Subcutaneous adipose tissue (tissue), 4 donors: ENCODE results near the gene PICALM. TPM values are rescaled to one million over a fixed set of nuclear protein-coding genes. Genes with fewer than 3 reads are reported as not detected.

Experiments used
- total RNA-seq, 4 donors: library from RNA; depleted of rRNA; stranded (reverse); fragments of >200 nt; gene quantifications; one replicate each; pipeline ENCODE4 v1.1.0, GENCODE V29; 2016
- TF ChIP-seq, protein P1 (sequence below): fragments of 450-650 bp; IDR thresholded peaks from one replicate; pipeline ENCODE4 v1.5.1; 2016; ENCODE audit warnings: low read depth, mild to moderate bottlenecking, control low read depth, antibody characterized with exemption, moderate library complexity

The PICALM gene
- total RNA-seq, 4 donors from 2014 or later = 345 to 758 (median 413) TPM

DNA sequence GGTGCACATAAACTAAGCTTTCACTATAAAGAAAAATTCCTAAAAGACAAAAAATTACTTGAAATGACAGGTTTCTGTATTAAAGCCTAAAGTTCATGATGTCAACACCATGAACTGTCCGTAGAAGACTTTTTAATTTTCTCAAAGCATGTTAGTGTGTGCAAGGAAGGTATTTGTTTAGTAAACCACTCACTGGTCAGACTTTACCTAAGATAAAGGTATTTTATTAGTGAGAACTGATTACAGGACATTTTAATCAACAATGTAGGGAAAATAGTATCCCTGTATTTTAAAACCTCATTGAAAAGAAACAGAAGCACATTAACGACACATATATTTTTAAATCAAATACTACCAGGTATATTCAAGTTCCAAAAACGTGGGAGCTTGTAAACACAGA lies 2.9 kb downstream of the PICALM start:
- TF ChIP-seq, protein P1, sequence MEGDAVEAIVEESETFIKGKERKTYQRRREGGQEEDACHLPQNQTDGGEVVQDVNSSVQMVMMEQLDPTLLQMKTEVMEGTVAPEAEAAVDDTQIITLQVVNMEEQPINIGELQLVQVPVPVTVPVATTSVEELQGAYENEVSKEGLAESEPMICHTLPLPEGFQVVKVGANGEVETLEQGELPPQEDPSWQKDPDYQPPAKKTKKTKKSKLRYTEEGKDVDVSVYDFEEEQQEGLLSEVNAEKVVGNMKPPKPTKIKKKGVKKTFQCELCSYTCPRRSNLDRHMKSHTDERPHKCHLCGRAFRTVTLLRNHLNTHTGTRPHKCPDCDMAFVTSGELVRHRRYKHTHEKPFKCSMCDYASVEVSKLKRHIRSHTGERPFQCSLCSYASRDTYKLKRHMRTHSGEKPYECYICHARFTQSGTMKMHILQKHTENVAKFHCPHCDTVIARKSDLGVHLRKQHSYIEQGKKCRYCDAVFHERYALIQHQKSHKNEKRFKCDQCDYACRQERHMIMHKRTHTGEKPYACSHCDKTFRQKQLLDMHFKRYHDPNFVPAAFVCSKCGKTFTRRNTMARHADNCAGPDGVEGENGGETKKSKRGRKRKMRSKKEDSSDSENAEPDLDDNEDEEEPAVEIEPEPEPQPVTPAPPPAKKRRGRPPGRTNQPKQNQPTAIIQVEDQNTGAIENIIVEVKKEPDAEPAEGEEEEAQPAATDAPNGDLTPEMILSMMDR = no peak

DNA sequence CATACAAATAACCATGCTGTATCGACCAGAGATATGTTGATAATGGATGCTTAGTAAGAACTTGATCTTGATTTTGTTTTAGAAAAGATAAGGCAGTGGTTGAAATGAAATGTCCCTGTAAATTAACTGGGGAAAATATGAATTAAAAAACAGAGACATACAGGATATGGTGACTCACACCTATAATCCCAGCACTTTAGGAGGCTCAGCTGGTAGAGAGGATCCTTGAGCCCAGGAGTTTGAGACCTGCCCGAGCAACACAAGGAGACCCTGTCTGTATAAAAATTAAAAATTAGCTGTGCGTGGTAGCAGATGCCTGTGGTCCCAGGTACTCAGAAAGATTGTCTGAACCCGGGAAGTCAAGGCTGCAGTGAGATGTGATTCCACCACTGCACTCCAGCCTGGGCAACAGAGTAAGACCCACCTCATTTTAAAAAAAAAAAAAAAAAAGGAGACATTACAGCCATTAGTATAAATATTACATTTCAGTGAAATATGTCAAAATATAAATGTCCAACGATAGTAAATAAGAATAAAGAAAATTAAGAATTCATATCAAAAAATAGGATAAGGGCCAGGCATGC lies 4.6 kb downstream of the PICALM start:
- TF ChIP-seq, protein P1 = no peak

DNA sequence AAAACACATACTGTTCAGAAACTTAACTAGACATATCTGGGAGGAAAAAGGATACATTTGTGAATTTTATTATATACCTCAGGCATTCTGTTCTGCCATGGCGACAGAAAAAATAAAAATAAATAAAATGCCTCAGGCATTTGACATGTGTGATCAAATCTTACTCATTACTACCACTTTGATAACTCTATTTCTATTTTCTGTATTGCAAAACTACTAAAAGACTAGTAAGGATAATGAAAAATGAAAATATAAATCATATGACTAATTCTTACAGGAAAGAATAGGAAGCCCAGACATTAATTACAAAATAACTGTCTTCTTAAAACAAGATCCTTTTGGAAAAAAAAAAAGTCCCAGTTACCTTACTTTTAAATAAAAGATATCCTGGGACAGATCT lies 5.3 kb downstream of the PICALM start:
- TF ChIP-seq, protein P1 = no peak

DNA sequence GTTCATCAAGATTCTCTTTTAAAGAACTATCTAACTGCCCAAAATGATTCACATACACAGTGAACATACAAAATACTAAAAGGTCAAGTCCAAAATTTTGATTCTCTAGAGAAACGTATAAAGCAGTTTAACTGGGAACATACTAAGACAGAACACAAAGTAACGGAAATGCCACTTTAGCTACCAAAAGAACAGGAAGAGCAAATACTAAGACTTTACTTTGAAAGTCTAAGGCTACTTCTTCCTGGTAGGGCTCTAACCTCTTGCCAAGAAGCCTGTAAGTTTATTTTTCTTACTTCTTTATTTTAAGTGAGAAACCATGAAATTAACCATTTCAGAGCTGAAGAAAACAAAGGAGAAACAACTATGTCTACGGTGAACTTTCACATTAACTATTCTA lies 6.2 kb downstream of the PICALM start:
- TF ChIP-seq, protein P1 = no peak

DNA sequence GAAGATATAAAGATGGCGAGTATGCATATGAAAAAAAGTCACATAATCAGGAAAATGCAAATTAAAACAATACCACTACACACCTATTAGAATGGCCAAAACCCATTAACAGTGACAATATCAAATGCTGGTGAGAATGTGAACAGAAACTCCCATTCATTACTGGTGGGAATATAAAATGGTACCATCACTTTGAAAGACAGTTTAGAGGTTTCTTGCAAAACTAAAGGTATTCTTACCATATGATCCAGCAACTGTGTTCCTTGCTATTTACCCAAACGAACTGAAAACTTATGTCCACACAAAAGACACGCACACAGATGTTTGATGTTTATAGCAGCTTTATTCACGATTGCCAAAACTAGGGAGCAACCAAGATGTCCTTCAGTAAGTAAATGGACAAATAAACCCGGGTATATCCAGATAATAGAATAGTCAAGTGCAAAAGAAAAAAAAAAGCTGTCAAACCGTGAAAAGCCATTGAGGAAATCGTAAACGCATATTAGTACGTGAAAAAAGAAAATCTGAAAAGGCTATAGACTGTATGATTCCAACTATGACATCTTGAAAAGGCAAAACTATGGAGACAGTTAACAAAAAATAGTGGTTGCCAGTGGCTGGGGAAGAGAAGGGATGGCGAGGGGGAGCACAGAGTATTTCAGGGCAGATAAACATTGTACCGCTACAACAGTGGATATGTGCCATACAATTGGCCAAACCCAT lies 7.2 kb downstream of the PICALM start:
- TF ChIP-seq, protein P1 = no peak

DNA sequence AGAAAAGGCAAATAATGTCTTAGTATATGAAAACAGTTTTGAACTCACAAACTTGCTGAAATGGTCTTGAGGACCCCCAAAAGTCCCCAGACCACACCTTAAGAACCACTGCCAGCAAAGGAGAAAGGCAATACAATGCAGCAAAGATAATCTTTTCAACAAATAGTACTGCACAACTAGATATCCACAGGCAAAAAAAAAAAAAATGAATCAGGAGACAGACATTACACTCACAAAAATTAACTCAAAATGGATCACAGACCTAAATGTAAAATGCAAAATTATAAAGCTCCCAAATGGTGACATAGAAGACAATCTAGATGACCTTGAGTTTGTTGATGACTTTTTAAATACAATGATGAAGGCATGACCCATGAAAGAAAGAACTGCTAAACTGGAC lies 8.3 kb downstream of the PICALM start:
- TF ChIP-seq, protein P1 = no peak

DNA sequence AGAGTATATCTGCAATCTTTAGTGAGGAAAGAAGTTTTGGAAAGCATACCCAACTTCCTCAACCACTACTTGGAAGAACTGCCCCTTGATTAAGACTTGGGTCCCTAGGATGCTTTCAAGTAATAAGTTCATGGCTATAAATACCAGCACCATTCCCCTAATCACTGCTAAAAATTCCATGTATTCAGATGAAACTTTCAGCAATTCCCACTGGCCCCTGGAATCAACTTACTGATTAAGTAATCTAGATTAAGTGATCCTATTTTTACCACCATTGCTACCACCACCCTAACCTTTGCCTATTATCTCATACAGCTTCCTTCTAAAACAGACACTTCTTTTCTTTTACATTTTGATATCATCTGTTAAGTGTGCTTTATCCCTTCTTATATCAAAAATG lies 10.5 kb downstream of the PICALM start:
- TF ChIP-seq, protein P1 = no peak
